GM12864 (cell line): ENCODE measurements around the gene FREM3.
"Not testable (repeated sequence)": the region's sequence is repeated elsewhere in the genome, so short reads cannot be mapped to it uniquely, and the experiment has no call there.

Experiments used
- DNase-seq: peaks from one replicate; pipeline ENCODE4 v3.0.0-alpha.2; 2011; ENCODE audit warnings: low read depth
- H3K4me3 ChIP-seq: 2 replicates; pipeline ENCODE4 v1.5.1; 2011; ENCODE audit warnings: mild to moderate bottlenecking, low read depth, low read length, control low read depth
- TF ChIP-seq, protein P1 (sequence below): IDR thresholded peaks from 2 replicates; pipeline ENCODE4 v1.5.1; 2011; ENCODE audit warnings: low read depth, mild to moderate bottlenecking, moderate library complexity, low read length, control low read depth, inconsistent platforms; ENCODE audit errors: missing control alignments

Gene FREM3

DNA sequence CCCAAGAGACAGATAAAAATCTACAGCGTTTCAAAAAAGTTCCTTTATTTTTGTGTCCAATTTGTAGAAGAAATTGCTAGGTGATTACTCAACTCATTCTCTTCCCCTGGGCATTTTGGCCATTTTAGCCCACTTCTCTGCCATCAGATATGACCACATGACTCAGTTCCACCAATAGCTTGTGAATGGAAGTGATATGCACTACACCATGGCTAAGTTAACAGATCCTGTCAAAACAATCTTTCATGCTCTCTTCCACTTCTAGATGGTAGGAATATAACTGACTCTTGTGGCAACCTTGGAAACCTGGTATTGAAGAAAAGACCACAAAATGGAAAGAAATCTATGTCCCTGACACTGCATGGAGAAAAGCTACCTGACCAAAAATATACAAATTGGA is 26.2 kb upstream of the FREM3 start:
- DNase-seq = no peak
- TF ChIP-seq, protein P1, sequence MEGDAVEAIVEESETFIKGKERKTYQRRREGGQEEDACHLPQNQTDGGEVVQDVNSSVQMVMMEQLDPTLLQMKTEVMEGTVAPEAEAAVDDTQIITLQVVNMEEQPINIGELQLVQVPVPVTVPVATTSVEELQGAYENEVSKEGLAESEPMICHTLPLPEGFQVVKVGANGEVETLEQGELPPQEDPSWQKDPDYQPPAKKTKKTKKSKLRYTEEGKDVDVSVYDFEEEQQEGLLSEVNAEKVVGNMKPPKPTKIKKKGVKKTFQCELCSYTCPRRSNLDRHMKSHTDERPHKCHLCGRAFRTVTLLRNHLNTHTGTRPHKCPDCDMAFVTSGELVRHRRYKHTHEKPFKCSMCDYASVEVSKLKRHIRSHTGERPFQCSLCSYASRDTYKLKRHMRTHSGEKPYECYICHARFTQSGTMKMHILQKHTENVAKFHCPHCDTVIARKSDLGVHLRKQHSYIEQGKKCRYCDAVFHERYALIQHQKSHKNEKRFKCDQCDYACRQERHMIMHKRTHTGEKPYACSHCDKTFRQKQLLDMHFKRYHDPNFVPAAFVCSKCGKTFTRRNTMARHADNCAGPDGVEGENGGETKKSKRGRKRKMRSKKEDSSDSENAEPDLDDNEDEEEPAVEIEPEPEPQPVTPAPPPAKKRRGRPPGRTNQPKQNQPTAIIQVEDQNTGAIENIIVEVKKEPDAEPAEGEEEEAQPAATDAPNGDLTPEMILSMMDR = no peak

DNA sequence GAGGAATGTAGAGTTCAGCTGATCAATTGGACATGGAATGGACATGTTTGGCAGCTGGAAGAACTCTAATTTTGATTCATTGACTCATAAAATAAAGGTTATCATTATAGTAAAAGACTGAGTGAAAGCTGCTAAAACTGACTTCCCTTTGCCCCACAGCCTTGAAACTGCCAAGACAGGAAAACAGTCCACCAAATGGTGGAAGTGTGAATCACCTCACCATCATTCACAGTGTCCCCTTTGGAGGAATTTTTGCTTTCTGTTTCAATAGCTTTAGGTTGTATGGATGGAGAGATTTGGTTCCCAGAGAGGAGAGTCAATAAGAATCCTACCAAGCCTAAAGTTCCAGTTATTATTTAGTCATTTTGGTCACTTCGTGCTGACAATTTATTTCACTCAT is 20.8 kb upstream of the FREM3 start:
- no peak overlapping the region for H3K4me3 ChIP-seq
- DNase-seq = no peak

More for the DNA sequence above, 26.2 kb upstream of the FREM3 start:
- H3K4me3 ChIP-seq = no peak overlapping the region

DNA sequence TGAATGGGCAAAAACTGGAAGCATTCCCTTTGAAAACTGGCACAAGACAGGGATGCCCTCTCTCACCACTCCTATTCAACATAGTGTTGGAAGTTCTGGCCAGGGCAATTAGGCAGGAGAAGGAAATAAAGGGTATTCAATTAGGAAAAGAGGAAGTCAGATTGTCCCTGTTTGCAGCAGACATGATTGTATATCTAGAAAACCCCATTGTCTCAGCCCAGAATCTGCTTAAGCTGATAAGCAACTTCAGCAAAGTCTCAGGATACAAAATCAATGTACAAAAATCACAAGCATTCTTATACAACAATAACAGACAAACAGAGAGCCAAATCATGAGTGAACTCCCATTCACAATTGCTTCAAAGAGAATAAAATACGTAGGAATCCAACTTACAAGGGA is 18.3 kb upstream of the FREM3 start:
- not testable (repeated sequence) for DNase-seq, H3K4me3 ChIP-seq

More for the DNA sequence above, 20.8 kb upstream of the FREM3 start:
- TF ChIP-seq, protein P1 = no peak

DNA sequence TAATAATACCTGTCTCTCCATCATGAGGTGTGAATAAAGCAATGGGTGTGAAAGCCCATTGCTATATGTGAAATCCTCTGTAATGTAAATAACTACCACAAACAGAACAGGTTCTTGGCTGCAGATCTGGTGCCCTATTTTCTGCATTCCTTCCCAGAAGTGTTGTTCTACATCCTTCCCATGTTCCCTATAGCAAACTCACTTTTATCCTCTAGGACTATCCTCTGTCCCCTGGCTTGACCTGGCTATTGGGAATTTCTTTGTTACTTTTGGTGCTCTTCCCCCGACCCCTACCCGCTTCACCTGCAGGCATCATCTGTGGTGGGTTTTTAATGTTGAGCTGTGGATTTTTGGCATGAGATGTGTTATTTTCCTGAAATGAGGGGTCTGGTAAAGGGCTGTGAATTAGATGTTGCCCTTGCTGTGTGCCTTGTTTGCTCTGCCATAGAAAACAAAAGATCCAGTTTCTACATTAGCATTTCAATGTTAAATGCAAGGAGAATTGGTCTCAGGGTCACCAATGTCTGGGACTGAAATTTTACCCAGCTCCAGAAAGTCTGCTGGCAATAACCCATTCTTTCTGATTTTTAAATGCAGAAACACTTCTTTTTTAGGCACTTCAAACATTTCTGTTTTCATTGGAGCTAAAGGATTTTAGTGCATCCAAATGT is 13.6 kb upstream of the FREM3 start:
- H3K4me3 ChIP-seq = no peak overlapping the region
- TF ChIP-seq, protein P1 = no peak
- DNase-seq = no peak

DNA sequence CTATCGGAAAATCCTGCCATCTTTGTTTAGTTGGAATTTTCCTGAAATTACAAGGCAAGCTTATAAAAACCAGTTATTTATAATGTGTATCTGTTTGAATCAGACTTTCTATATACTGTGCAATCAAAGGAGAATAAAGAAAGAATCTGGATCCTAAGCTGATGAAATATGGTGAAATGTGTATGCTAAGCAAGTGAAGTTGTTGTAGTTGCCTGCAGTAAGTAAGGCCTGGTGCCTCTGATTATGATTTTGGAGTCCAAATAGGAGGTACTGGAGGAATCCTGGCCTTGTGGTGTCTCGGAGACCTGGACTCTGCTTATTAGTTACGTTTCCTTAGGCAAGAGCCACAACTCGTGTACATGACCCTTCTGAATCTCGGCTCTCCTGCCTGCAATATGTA is 13.1 kb upstream of the FREM3 start:
- TF ChIP-seq, protein P1 = no peak
- DNase-seq = no peak
- H3K4me3 ChIP-seq = no peak overlapping the region

DNA sequence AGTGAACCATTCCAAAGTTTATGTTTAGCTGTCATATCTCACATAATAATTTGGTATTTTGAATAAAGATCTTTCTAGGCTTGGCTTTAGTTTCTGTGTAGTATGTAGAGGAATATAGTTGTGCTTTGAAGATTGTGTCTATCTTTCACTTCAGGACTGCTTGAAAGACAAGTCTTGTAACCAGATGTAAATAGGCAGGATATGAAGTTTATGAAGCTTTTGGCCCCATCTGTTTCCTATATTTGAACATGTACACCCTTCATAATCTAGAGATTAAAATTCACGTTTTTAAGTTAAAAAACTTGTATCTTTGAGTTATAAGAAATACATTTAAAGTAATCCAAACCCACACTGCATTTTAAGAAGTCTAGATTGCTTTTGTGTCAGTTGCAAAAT is 11.7 kb upstream of the FREM3 start:
- DNase-seq = no peak
- no peak overlapping the region for H3K4me3 ChIP-seq
- TF ChIP-seq, protein P1 = no peak

DNA sequence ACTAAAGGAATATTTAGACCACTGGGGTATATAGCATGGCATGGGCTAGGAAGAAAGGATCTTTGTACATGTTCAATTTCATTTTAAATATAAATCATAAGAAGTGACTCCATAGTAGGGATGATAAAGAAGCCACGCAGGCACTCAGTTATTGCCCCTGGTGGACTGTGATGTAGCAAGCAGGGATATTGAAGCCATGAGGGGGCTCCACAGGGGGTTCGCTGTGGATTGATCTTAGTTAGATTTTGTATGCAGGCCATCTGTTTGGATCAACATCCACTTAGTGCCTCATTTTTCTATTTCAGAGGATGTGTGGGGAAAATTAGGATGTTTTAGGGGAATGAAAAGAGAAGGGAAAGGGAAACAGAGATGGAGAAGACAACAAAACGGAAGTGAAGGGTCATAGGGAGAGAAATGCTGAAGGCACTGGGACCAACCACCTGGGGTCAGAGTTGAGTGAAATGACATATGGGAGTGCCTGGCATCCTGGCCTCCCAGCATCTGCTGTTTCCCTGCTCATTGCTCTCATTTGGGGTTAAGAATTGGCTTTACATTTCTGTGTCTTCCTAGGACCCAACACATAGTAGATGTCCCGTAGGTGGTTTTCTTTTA is 11.2 kb upstream of the FREM3 start:
- H3K4me3 ChIP-seq = no peak overlapping the region
- TF ChIP-seq, protein P1 = peak; percentile 2
- no peak for DNase-seq
